GM19193 (cell line): ENCODE data around the gene HOXC5.
A peak's percentile ranks its signal among the peaks of the same experiment; 100 is the strongest.

Experiments used
- POLR2A ChIP-seq: IDR thresholded peaks from 4 replicates; pipeline ENCODE4 v1.6.1; 2011; ENCODE audit not compliant: insufficient read depth, insufficient read length; ENCODE audit errors: extremely low read depth

HOXC5 gene

GRCh38 chr12:54010972-54011664 lies 21.7 kb upstream of the HOXC5 start:
- TF ChIP-seq POLR2A, result no peak

- no peak for TF ChIP-seq POLR2A
Measured at GRCh38 chr12:54011665-54012532, 21.0 kb upstream of the HOXC5 start.

- TF ChIP-seq POLR2A, result no peak
Measured at GRCh38 chr12:54012631-54013409, 20.0 kb upstream of the HOXC5 start.

- TF ChIP-seq POLR2A, result no peak
Measured at GRCh38 chr12:54014377-54015017, 18.4 kb upstream of the HOXC5 start.

- TF ChIP-seq POLR2A, result no peak
Measured at GRCh38 chr12:54015018-54015931, 17.6 kb upstream of the HOXC5 start.

GRCh38 chr12:54016051-54016450 lies 16.8 kb upstream of the HOXC5 start:
- no peak for TF ChIP-seq POLR2A

GRCh38 chr12:54016478-54016964 lies 16.3 kb upstream of the HOXC5 start:
- no peak for TF ChIP-seq POLR2A

- no peak for TF ChIP-seq POLR2A
Measured at GRCh38 chr12:54017027-54017788, 15.6 kb upstream of the HOXC5 start.

- TF ChIP-seq POLR2A, result peak; percentile 61
Measured at GRCh38 chr12:54017878-54018467, 14.9 kb upstream of the HOXC5 start.

- TF ChIP-seq POLR2A, result no peak
Measured at GRCh38 chr12:54018468-54018984, 14.3 kb upstream of the HOXC5 start.

GRCh38 chr12:54019091-54019811 lies 13.6 kb upstream of the HOXC5 start:
- TF ChIP-seq POLR2A, result no peak
